Upper lobe of left lung (tissue), 6 donors: ENCODE results near the gene CYP46A1. TPM values are rescaled to one million over a fixed set of nuclear protein-coding genes. Genes with fewer than 3 reads are reported as not detected.
"Not testable (repeated sequence)": the region's sequence is repeated elsewhere in the genome, so short reads cannot be mapped to it uniquely, and the experiment has no call there.

Experiments used
- ATAC-seq, 2 donors: fragments of 200-7000 bp; cut with Tn5 transposase; one replicate each; pipeline ENCODE4 v1.9.1; 2022; ENCODE audit warnings: mild to moderate bottlenecking in 2 of 2, moderate library complexity in 2 of 2; ENCODE audit not compliant: low FRiP score in 2 of 2
- DNase-seq, 2 donors: peaks; one replicate each; pipeline ENCODE4 v3.0.0-alpha.2; 2019 to 2020
- H3K27ac ChIP-seq, 4 donors: fragments of 200-600 bp; sonication (generic); one replicate each; pipeline ENCODE4 v1.5.1; 2016 to 2019
- H3K27me3 ChIP-seq, 4 donors: fragments of 200-600 bp; sonication (generic); one replicate each; pipeline ENCODE4 v1.5.1; 2017 to 2019
- H3K36me3 ChIP-seq, 4 donors: fragments of 200-600 bp; sonication (generic); one replicate each; pipeline ENCODE4 v1.5.1; 2016 to 2019
- H3K4me1 ChIP-seq, 4 donors: fragments of 200-600 bp; sonication (generic); one replicate each; pipeline ENCODE4 v1.5.1; 2018 to 2019
- H3K4me3 ChIP-seq, 4 donors: fragments of 200-600 bp; sonication (generic); one replicate each; pipeline ENCODE4 v1.5.1; 2017 to 2019; ENCODE audit warnings: mild to moderate bottlenecking in 2 of 4, moderate library complexity in 1 of 4
- H3K9me3 ChIP-seq, 4 donors: fragments of 200-600 bp; sonication (generic); one replicate each; pipeline ENCODE4 v1.5.1; 2018 to 2019
- EP300 ChIP-seq, 4 donors: sonication (generic); formaldehyde crosslinking; IDR thresholded peaks; one replicate each; pipeline ENCODE4 v1.5.1; 2017; ENCODE audit warnings: antibody characterized with exemption in 4 of 4, control low read depth in 2 of 4
- POLR2A ChIP-seq, 4 donors: fragments of 450-650 bp; IDR thresholded peaks; one replicate each; pipeline ENCODE4 v1.5.1; 2016 to 2017; ENCODE audit warnings: antibody characterized with exemption in 4 of 4, mild to moderate bottlenecking in 2 of 4
- POLR2AphosphoS5 ChIP-seq, 2 donors: sonication (generic); formaldehyde crosslinking; IDR thresholded peaks; one replicate each; pipeline ENCODE4 v1.5.1; 2017; ENCODE audit warnings: antibody characterized with exemption in 2 of 2
- WGBS, 2 donors: methylation state at CpG; one replicate each; pipeline ENCODE4 v1.1.5; 2017 to 2018; 5-methylcytosine and 5-hydroxymethylcytosine counted together
- total RNA-seq, 6 donors: library from RNA; depleted of rRNA in 4 of 6; stranded (reverse); fragments of >200 nt in 4 of 6; gene quantifications; one replicate each; pipeline versions ENCODE4 v1.1.0 to v1.2.1, GENCODE V29; 2016 to 2021
- TF ChIP-seq, protein P1 (sequence below), 6 experiments: fragments of 450-650 bp in 4 of 6; fragments of 200-600 bp in 2 of 6; sonication (generic) in 2 of 6; IDR thresholded peaks; one replicate each; pipeline ENCODE4 v1.5.1; 2016 to 2019; ENCODE audit warnings: antibody characterized with exemption in 6 of 6
- donor health status: DM: no; HTN: no; CAD: no; lungs with moderate emphysema.
- donor health status: DM: no; HTN: yes; CAD: no; lungs with severe emphysema.

CYP46A1 gene
- total RNA-seq, 6 donors from 2014 or later = 0.15 to 12.6 (median 1.2) TPM

DNA sequence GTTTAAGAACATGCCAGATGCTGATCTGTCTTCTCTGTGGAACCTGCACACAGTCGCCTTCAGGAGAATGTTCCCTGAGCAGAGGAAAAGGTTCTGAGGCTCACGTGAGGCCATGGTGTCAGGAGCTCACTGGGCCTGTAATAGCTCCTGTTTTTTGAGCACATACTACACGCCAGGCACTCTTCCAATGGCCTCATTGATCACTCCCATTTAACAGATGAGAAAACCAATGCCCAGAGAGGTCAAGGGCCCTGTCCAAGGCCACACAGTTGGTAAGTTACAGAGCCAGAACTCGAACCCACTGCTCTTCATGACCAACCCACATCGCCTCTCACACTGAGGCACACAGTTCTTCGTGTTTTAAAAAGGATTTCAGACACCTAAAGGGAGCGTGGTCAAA lies 46.5 kb upstream of the CYP46A1 start:
- ATAC-seq (no peak), DNase-seq (no peak)
- Histone ChIP-seq H3K27ac (no peak overlapping the region), H3K27me3 (no peaks in the 10 kb centered on the region), H3K4me1 (no peaks in the 10 kb centered on the region), H3K4me3 (no peak overlapping the region), H3K36me3 (no peaks in the 10 kb centered on the region), H3K9me3 (no peaks in the 10 kb centered on the region)
- WGBS, 2 donors = 87 to 89% methylated on average over 7 of the region's 7 CpGs
- no peak for TF ChIP-seq EP300 (IDR thresholded peaks at IDR 0.05)
- TF ChIP-seq, protein P1, sequence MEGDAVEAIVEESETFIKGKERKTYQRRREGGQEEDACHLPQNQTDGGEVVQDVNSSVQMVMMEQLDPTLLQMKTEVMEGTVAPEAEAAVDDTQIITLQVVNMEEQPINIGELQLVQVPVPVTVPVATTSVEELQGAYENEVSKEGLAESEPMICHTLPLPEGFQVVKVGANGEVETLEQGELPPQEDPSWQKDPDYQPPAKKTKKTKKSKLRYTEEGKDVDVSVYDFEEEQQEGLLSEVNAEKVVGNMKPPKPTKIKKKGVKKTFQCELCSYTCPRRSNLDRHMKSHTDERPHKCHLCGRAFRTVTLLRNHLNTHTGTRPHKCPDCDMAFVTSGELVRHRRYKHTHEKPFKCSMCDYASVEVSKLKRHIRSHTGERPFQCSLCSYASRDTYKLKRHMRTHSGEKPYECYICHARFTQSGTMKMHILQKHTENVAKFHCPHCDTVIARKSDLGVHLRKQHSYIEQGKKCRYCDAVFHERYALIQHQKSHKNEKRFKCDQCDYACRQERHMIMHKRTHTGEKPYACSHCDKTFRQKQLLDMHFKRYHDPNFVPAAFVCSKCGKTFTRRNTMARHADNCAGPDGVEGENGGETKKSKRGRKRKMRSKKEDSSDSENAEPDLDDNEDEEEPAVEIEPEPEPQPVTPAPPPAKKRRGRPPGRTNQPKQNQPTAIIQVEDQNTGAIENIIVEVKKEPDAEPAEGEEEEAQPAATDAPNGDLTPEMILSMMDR (IDR thresholded peaks at IDR 0.05) = no peak
- no peak for TF ChIP-seq POLR2A (IDR thresholded peaks at IDR 0.05)
- no peak for TF ChIP-seq POLR2AphosphoS5 (IDR thresholded peaks at IDR 0.05)

DNA sequence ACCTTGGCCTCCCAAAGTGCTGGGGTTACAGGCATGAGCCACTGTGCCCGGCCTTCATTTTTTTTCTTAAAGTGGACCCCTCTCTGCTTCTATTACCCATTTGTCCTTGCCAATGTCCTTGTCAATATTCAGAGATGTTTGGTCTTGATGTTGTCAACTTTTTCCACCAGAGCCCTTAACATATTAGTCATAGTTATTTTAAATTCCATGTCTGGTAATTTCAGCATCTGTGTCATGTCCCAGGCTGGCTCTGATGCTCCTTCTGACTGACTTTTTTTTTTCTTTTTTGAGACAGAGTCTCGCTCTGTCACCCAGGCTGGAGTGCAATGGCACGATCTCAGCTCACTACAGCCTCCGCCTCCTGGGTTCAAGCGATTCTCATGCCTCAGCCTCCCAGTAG lies 41.3 kb upstream of the CYP46A1 start:
- not testable (repeated sequence) for H3K4me3 ChIP-seq, H3K27ac ChIP-seq, H3K9me3 ChIP-seq, ATAC-seq, DNase-seq, H3K36me3 ChIP-seq, H3K27me3 ChIP-seq
- WGBS, 2 donors = 92 to 96% methylated on average over 5 of the region's 5 CpGs
- peaks cover 6 to 16% (median 11%) of the 10 kb centered on the region in 4 donors for H3K4me1 ChIP-seq

DNA sequence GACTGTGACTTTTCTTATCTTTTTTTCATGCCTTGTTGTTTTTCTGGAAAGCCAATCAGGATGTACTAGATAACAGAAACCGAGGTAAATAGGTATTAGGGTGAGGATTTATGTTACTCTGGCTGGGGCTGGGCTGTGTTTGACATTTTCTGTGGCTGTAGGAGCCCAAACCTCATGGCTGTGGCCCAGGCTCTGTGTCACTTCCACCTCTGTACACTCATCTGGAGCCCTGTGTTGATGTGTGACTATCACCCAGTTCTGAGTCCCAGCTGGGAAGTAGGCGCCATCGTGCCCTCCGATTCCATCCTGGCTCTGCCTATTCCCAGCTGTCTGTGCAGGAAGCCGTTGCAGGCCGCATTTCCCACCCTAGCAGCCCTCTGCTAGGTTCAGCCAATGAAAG lies 40.8 kb upstream of the CYP46A1 start:
- DNase-seq (no peak), ATAC-seq (no peak)
- WGBS, 2 donors = 58 to 72% methylated on average over 3 to 6 of the region's 6 CpGs
- H3K27ac ChIP-seq = no peak overlapping the region
- peaks cover 0 to 6% (median 3%) of the 10 kb centered on the region in 4 donors for H3K27me3 ChIP-seq
- H3K4me3 ChIP-seq = no peak overlapping the region
- H3K36me3 ChIP-seq = no peaks in the 10 kb centered on the region
- TF ChIP-seq POLR2A (IDR thresholded peaks at IDR 0.05) (no peak), EP300 (IDR thresholded peaks at IDR 0.05) (no peak), POLR2AphosphoS5 (IDR thresholded peaks at IDR 0.05) (no peak)
- TF ChIP-seq, protein P1 (IDR thresholded peaks at IDR 0.05) = no peak
- no peaks in the 10 kb centered on the region for H3K9me3 ChIP-seq
- H3K4me1 ChIP-seq = peaks cover 6 to 16% (median 11%) of the 10 kb centered on the region in 4 donors

DNA sequence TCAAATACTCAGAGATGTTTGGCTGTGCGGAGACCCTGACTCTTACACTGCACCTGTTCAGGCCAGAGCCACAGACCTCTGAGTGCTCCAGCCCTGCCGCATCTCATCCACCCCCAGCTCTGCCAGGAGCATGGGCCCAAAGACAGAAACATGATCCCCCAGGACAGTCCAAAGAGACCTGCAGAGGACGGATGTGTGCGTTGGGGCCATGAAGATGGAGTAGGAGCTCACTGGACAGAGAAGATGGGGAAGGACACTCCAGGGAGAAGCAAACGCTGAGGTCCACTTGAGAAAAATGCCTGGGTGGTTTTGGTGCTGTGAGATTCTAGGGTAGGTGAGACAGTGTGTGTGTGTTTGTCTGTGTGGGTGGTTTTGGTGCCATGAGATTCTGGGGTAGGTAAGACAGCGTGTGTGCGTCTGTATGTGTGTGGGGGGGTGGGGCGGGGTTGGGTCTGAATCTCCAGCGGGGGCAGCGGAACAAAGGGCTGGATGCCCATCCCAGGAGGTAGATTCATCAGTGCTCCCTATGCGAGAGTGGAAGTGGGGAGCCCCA lies 40.0 kb upstream of the CYP46A1 start:
- peaks cover 0 to 6% (median 3%) of the 10 kb centered on the region in 4 donors for H3K27me3 ChIP-seq
- H3K4me3 ChIP-seq = no peak overlapping the region
- H3K9me3 ChIP-seq = no peaks in the 10 kb centered on the region
- no peak for ATAC-seq
- H3K4me1 ChIP-seq = peaks cover 6 to 16% (median 11%) of the 10 kb centered on the region in 4 donors
- no peak for TF ChIP-seq EP300 (IDR thresholded peaks at IDR 0.05)
- TF ChIP-seq, protein P1 (IDR thresholded peaks at IDR 0.05) = no peak
- TF ChIP-seq POLR2A (IDR thresholded peaks at IDR 0.05) = no peak
- TF ChIP-seq POLR2AphosphoS5 (IDR thresholded peaks at IDR 0.05) = no peak
- WGBS, 2 donors = 90 to 92% methylated on average over 11 of the region's 11 CpGs
- DNase-seq = no peak
- H3K27ac ChIP-seq = no peak overlapping the region
- H3K36me3 ChIP-seq = no peaks in the 10 kb centered on the region

DNA sequence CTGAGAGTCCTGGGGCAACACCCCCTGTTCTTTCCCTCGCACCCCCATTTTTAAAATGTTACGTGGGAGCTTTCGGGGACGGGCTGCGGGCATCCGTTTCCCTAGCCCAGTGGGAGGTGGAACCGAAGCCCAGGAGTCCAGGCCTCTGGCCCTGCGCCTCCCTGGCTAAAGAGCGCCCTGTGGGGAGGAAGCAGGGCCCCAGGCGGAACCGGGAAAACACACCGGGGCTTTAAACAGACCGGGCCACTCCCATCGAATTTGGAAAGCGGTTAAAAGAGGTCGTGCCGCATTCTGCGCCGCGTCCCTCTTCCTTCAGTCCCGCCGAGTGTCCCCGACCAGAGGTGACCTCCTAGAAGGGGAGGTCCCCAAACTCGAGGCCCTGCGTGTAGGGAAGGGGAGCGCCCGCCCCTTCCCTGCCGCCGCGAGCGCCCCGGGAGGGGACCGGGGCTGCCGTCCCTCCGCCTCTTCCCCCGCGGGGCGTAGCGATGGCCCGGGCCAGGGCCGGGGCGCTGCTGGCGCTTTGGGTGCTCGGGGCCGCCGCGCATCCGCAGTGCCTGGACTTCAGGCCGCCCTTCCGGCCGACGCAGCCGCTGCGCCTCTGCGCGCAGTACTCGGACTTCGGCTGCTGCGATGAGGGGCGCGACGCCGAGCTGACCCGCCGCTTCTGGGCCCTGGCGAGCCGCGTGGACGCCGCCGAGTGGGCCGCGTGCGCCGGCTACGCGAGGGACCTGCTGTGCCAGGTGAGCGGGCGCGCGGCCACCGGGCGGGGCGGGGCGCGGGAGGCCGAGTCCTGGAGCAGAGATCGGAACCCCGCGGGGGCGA lies 39.2 kb upstream of the CYP46A1 start, which contains the start of gene HHIPL1:
Gene HHIPL1, plus strand, starts transcription at position 407 of the 822 bp plus-strand sequence. Its CDS starts 79 bp downstream, at position 486.
- TF ChIP-seq, protein P1 (IDR thresholded peaks at IDR 0.05) = peak in 2 of 6 experiments; percentile 22 to 34
- TF ChIP-seq POLR2AphosphoS5 (IDR thresholded peaks at IDR 0.05) = no peak
- no peaks in the 10 kb centered on the region for H3K36me3 ChIP-seq
- no peak within 1 kb of the TSS for H3K27ac ChIP-seq
- peak within 1 kb of the TSS; percentile 19 to 57 (median 50) for H3K4me3 ChIP-seq
- H3K9me3 ChIP-seq = no peaks in the 10 kb centered on the region
- H3K27me3 ChIP-seq = peaks cover 0 to 6% (median 3%) of the 10 kb centered on the region in 4 donors
- DNase-seq (peak in 1 of 2 donors; percentile 89), ATAC-seq (peak in 1 of 2 donors; percentile 77)
- WGBS, 2 donors = 12 to 25% methylated on average over 23 to 52 of the region's 91 CpGs
- H3K4me1 ChIP-seq = peaks cover 6 to 16% (median 11%) of the 10 kb centered on the region in 4 donors
